Endodermal cell (in vitro differentiated cells): ENCODE results near the gene GAS6. TPM values are rescaled to one million over a fixed set of nuclear protein-coding genes. Genes with fewer than 3 reads are reported as not detected.

Source experiments
- DNase-seq: peaks from one replicate; pipeline ENCODE4 v3.0.0-alpha.2; 2017
- H3K27ac ChIP-seq: 2 replicates; pipeline ENCODE4 v1.5.1; 2013; ENCODE audit warnings: mild to moderate bottlenecking, low read depth, low read length, moderate library complexity
- H3K27me3 ChIP-seq: 2 replicates; pipeline ENCODE4 v1.6.1; 2013; ENCODE audit warnings: mild to moderate bottlenecking, low read length, moderate library complexity; ENCODE audit not compliant: insufficient read depth, control insufficient read depth, poor library complexity, severe bottlenecking
- H3K36me3 ChIP-seq: 2 replicates; pipeline ENCODE4 v1.7.0; 2013; ENCODE audit warnings: mild to moderate bottlenecking, low read length, moderate library complexity; ENCODE audit not compliant: control insufficient read depth, insufficient read depth
- H3K4me1 ChIP-seq: one replicate; pipeline ENCODE4 v1.7.0; 2013; ENCODE audit warnings: low read length; ENCODE audit not compliant: control insufficient read depth, insufficient read depth
- H3K4me3 ChIP-seq: 2 replicates; pipeline ENCODE4 v1.5.1; 2013; ENCODE audit warnings: mild to moderate bottlenecking, low read length, moderate library complexity
- H3K9ac ChIP-seq: 2 replicates; pipeline ENCODE4 v1.6.1; 2013; ENCODE audit warnings: mild to moderate bottlenecking, low read length, moderate library complexity; ENCODE audit not compliant: poor library complexity, severe bottlenecking; ENCODE audit errors: extremely low read depth
- H3K9me3 ChIP-seq: 2 replicates; pipeline ENCODE4 v1.6.1; 2013; ENCODE audit warnings: mild to moderate bottlenecking, low read length, moderate library complexity; ENCODE audit not compliant: control insufficient read depth
- H3K27ac Mint-ChIP-seq: 2 replicates; pipeline ENCODE4 v1.8.0; 2020; ENCODE audit warnings: mixed read lengths
- H3K27me3 Mint-ChIP-seq: 2 replicates; pipeline ENCODE4 v1.8.0; 2021; ENCODE audit warnings: mild to moderate bottlenecking, mixed read lengths; ENCODE audit not compliant: insufficient read depth
- H3K36me3 Mint-ChIP-seq: 2 replicates; pipeline ENCODE4 v1.8.0; 2020; ENCODE audit warnings: low read depth, mixed read lengths
- H3K4me1 Mint-ChIP-seq: 2 replicates; pipeline ENCODE4 v1.8.0; 2020; ENCODE audit warnings: mixed read lengths
- H3K4me3 Mint-ChIP-seq: 2 replicates; pipeline ENCODE4 v1.8.0; 2020; ENCODE audit warnings: mild to moderate bottlenecking, moderate library complexity, mixed read lengths
- H3K9me3 Mint-ChIP-seq: 2 replicates; pipeline ENCODE4 v1.8.0; 2020; ENCODE audit warnings: mild to moderate bottlenecking, mixed read lengths
- CTCF ChIP-seq: fragments of 200-600 bp; sonication (generic); conservative IDR thresholded peaks from 2 replicates; pipeline ENCODE4 v1.5.0; 2021; ENCODE audit warnings: antibody characterized with exemption, mild to moderate bottlenecking
- WGBS, 2 experiments: methylation state at CpG; one replicate each; pipeline versions ENCODE4 v1.1.5 to v1.1.7; 2013; ENCODE audit warnings: missing lambda C conversion rate in 2 of 2, mixed read lengths in 1 of 2; ENCODE audit not compliant: insufficient coverage in 1 of 2, insufficient read length in 1 of 2; 5-methylcytosine and 5-hydroxymethylcytosine counted together
- total RNA-seq, 2 donors: library from RNA; stranded (reverse); fragmentation: NEBNext Ultra II Directional in 1 of 2; extraction: Animal tissue kit (Norgen Biotek cat#: 25700) in 1 of 2; gene quantifications; 2 replicates in 1 of 2; 3 replicates in 1 of 2; pipeline ENCODE4 v1.2.1, GENCODE V29; 2021

GAS6 gene
- total RNA-seq, 2 donors from 2014 or later = 45.7 to 49.6 TPM

- Histone ChIP-seq H3K36me3 (no peaks in the 10 kb centered on the region), H3K9ac (no peak overlapping the region), H3K4me3 (no peak overlapping the region), H3K27ac (no peak overlapping the region), H3K27me3 (peaks cover 15% of the 10 kb centered on the region), H3K4me1 (no peaks in the 10 kb centered on the region), H3K9me3 (no peaks in the 10 kb centered on the region)
- WGBS, 2 experiments = 85 to 88% methylated on average over 8 to 12 of the region's 12 CpGs
- Mint-ChIP-seq H3K27ac (no peak overlapping the region), H3K4me3 (no peak overlapping the region), H3K9me3 (peaks cover 6% of the 10 kb centered on the region), H3K27me3 (peaks cover 5% of the 10 kb centered on the region), H3K36me3 (peaks cover 3% of the 10 kb centered on the region), H3K4me1 (no peaks in the 10 kb centered on the region)
- peak; percentile 10 for DNase-seq
- no peak for TF ChIP-seq CTCF
Observed at GRCh38 chr13:113783200-113783881, 80.5 kb downstream of the GAS6 start.

GRCh38 chr13:113782472-113782871 is 81.4 kb downstream of the GAS6 start:
- Histone ChIP-seq H3K4me3 (no peak overlapping the region), H3K9me3 (no peaks in the 10 kb centered on the region), H3K27me3 (peaks cover 22% of the 10 kb centered on the region), H3K9ac (no peak overlapping the region), H3K36me3 (no peaks in the 10 kb centered on the region), H3K4me1 (no peaks in the 10 kb centered on the region), H3K27ac (no peak overlapping the region)
- Mint-ChIP-seq H3K27ac (no peak overlapping the region), H3K27me3 (peaks cover 5% of the 10 kb centered on the region), H3K4me1 (no peaks in the 10 kb centered on the region), H3K4me3 (no peak overlapping the region), H3K9me3 (peaks cover 6% of the 10 kb centered on the region), H3K36me3 (peaks cover 3% of the 10 kb centered on the region)
- peak; percentile 22 for DNase-seq
- 83 to 89% methylated on average over 8 to 14 of the region's 14 CpGs for WGBS, 2 experiments
- no peak for TF ChIP-seq CTCF

GRCh38 chr13:113781571-113781970 is 82.3 kb downstream of the GAS6 start:
- Histone ChIP-seq H3K27ac (no peak overlapping the region), H3K9me3 (no peaks in the 10 kb centered on the region), H3K4me3 (no peak overlapping the region), H3K9ac (no peak overlapping the region), H3K27me3 (peaks cover 22% of the 10 kb centered on the region), H3K36me3 (no peaks in the 10 kb centered on the region), H3K4me1 (no peaks in the 10 kb centered on the region)
- peaks cover 3% of the 10 kb centered on the region for H3K36me3 Mint-ChIP-seq
- H3K27ac Mint-ChIP-seq = no peak overlapping the region
- DNase-seq = no peak
- H3K4me1 Mint-ChIP-seq = no peaks in the 10 kb centered on the region
- no peak overlapping the region for H3K4me3 Mint-ChIP-seq
- WGBS, 2 experiments = 80% methylated on average over 1 to 2 of the region's 2 CpGs
- no peak for TF ChIP-seq CTCF
- H3K27me3 Mint-ChIP-seq = peaks cover 5% of the 10 kb centered on the region
- H3K9me3 Mint-ChIP-seq = peaks cover 6% of the 10 kb centered on the region
